Epithelial cell of prostate (primary cell): ENCODE results near the gene DLG3.
A peak's percentile ranks its signal among the peaks of the same experiment; 100 is the strongest.

Experiments
- DNase-seq: peaks from one replicate; pipeline ENCODE4 v3.0.0-alpha.2; 2011; ENCODE audit warnings: low read depth, low spot score
- H3K27ac ChIP-seq: fragments of 450-650 bp; 2 replicates; pipeline ENCODE4 v1.5.1; 2017; ENCODE audit warnings: mild to moderate bottlenecking

The DLG3 gene

GRCh38 chrX:70436343-70436742 lies 8.3 kb upstream of the DLG3 start:
- no peak overlapping the region for H3K27ac ChIP-seq
- DNase-seq: no peak

- DNase-seq: no peak
- H3K27ac ChIP-seq: no peak overlapping the region
These were observed 7.6 kb upstream of the DLG3 start for GRCh38 chrX:70437011-70437410.

- H3K27ac ChIP-seq: peak overlapping the region; percentile 65
These were observed 6.5 kb upstream of the DLG3 start for GRCh38 chrX:70437921-70438665.

GRCh38 chrX:70439016-70439415 lies 5.6 kb upstream of the DLG3 start:
- no peak for DNase-seq
- H3K27ac ChIP-seq: peak overlapping the region; percentile 65

More at GRCh38 chrX:70437921-70438665, 6.5 kb upstream of the DLG3 start:
- DNase-seq: no peak

- no peak overlapping the region for H3K27ac ChIP-seq
- DNase-seq: no peak
These were observed 2.4 kb upstream of the DLG3 start for GRCh38 chrX:70442224-70442623.

DNA sequence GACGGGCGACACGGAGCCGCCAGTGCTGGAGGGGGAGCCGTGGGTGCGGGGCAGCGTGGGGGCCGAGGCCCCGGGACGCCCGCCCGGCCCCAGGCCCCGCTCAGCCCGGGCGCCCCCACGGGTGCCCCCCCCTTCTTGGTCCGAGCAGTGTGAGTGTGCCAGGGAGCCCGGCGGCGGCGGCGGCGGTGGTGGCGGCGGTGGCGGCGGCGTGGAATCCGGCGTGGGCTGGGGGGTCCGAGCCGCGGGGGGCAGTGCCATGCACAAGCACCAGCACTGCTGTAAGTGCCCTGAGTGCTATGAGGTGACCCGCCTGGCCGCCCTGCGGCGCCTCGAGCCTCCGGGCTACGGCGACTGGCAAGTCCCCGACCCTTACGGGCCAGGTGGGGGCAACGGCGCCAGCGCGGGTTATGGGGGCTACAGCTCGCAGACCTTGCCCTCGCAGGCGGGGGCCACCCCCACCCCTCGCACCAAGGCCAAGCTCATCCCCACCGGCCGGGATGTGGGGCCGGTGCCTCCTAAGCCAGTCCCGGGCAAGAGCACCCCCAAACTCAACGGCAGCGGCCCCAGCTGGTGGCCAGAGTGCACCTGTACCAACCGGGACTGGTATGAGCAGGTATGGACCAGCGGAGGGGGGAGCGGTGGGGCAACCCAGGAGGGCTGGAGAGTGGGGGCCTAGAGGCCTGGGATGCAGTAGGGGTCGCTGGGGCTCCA lies 466 bp downstream of the DLG3 start:
- no peak for DNase-seq
- no peak overlapping the region for H3K27ac ChIP-seq

GRCh38 chrX:70445951-70446350 lies 1.3 kb downstream of the DLG3 start:
- no peak overlapping the region for H3K27ac ChIP-seq
- DNase-seq: no peak

- DNase-seq: no peak
- no peak overlapping the region for H3K27ac ChIP-seq
These were observed 2.0 kb downstream of the DLG3 start for GRCh38 chrX:70446380-70447350.

DNA sequence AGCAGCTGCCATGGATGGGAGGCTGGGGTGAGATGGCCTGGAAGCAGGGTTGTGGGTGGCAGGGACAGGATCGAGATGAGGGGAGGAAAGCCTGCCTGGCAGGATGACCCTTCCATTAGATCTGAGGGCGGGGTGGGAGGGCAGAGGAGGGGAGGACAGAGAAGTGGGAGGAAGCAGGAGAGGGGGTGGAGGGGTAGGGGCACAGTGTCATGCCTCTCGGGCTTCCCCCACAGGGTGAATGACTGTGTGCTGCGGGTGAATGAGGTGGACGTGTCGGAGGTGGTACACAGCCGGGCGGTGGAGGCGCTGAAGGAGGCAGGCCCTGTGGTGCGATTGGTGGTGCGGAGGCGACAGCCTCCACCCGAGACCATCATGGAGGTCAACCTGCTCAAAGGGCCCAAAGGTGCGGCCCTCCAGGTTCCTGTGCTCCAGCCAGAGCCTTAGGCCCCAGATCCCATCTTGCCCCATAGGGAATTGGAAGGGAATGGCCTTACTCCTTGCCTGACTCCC lies 4.9 kb downstream of the DLG3 start:
- H3K27ac ChIP-seq: no peak overlapping the region
- no peak for DNase-seq

DNA sequence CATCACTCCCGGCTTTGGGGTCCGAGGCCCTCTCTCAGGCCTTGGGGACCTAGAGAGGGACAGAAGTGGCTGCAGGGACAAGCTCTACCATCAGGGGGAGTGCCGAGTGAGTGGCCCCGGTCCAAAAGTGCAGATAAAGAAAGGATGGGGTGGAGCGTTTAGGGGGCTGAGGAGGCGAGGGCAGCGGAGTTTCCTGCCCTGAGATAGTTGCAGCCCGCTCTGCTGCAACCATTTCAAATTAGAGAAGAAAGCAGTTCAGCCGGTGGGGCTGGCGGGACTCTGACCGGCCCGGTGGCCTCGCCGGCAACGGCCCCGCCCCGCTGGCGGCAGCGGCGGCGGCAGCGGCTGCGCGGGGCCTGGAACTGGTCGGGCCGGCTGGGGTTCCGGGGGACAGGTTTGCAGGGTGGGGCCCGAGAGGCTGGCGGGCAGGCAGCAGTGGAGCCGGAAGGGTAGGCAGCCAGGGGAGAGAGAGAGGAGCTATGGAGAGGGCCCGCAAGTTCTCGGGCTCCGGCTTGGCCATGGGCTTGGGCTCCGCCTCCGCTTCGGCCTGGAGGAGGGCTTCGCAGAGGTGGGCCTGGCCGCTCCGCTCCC lies 7.6 kb downstream of the DLG3 start:
- no peak for DNase-seq
- H3K27ac ChIP-seq: peak overlapping the region; percentile 40

- H3K27ac ChIP-seq: peak overlapping the region; percentile 40
- DNase-seq: no peak
These were observed 8.5 kb downstream of the DLG3 start for GRCh38 chrX:70453024-70453618.

- peak overlapping the region; percentile 56 for H3K27ac ChIP-seq
- no peak for DNase-seq
These were observed 10.1 kb downstream of the DLG3 start for GRCh38 chrX:70454441-70455365.

DNA sequence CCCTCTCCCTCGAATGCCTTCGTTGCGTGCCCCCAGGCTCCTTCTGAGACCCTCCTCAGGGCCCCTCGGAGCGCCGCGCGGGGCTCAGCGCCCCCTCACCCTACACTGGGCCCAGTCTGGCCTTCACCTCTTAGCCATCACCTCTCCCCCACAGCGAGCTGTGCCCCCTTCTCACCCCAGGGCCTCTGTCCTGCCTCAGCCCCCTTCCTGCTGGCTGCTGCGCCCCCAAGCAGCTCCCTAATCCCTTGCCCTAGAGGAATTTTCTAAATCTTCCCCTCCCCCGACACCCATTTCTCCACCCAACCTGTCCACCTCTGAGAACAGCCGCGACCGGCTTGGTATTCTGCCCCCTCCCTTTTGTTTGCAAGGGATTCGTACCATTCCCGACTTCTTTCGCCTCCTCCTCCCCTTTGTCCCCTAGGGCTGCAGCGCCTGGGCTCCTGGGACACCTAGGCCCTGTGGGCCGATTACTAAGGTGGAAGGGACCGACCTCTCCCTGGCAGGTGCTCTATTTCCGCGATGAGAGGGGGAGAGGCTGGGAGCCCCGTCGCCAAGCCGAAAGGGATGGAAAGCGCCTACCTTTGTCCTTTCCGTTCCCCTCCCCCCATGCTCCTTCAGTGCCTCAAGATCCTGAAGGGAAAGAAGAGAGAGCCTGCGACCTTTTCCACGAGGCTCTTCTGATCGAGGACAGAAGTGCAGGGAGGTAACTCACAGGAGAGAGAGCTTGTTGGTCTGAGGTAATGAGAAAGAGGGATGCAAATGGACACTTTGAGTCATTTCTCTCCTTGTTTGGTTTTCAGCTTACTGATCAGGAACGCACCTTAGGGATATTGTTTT lies 10.9 kb downstream of the DLG3 start:
- DNase-seq: no peak

DNA sequence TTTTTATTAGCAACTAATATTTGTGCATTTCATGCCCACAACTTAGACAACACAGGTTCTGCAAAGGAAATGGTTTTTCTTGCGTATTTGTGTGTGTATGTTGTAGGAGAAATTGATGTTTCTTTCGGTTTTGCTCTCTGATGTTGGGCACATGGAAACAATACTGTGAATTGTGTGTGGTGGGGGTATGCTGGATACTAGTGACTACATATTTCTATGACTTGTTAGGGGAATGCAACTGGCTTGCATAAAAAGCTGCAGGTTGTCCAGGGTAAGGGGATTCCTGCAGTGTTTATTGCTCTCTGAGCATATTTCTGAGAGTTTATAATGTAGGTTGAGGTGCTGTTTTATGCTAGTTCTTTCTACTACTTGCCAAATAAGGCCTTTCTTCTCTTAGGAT lies 11.6 kb downstream of the DLG3 start:
- no peak for DNase-seq
- H3K27ac ChIP-seq: peak overlapping the region; percentile 56

More for the DNA sequence above, 10.9 kb downstream of the DLG3 start:
- H3K27ac ChIP-seq: peak overlapping the region; percentile 56

GRCh38 chrX:70461026-70461425 lies 16.4 kb downstream of the DLG3 start:
- no peak for DNase-seq
- no peak overlapping the region for H3K27ac ChIP-seq

GRCh38 chrX:70464051-70464450 lies 19.4 kb downstream of the DLG3 start:
- H3K27ac ChIP-seq: no peak overlapping the region
- DNase-seq: no peak

- no peak overlapping the region for H3K27ac ChIP-seq
- no peak for DNase-seq
These were observed 22.3 kb downstream of the DLG3 start for GRCh38 chrX:70466968-70467367.

- DNase-seq: no peak
- H3K27ac ChIP-seq: no peak overlapping the region
These were observed 24.1 kb downstream of the DLG3 start for GRCh38 chrX:70468709-70469108.
